DMS153 (cell line): ENCODE data around the gene PSRC1.

Experiments
- DNase-seq: peaks from one replicate; lab custom pipeline; 2025; lab: John Stamatoyannopoulos, UW

PSRC1 gene

DNA sequence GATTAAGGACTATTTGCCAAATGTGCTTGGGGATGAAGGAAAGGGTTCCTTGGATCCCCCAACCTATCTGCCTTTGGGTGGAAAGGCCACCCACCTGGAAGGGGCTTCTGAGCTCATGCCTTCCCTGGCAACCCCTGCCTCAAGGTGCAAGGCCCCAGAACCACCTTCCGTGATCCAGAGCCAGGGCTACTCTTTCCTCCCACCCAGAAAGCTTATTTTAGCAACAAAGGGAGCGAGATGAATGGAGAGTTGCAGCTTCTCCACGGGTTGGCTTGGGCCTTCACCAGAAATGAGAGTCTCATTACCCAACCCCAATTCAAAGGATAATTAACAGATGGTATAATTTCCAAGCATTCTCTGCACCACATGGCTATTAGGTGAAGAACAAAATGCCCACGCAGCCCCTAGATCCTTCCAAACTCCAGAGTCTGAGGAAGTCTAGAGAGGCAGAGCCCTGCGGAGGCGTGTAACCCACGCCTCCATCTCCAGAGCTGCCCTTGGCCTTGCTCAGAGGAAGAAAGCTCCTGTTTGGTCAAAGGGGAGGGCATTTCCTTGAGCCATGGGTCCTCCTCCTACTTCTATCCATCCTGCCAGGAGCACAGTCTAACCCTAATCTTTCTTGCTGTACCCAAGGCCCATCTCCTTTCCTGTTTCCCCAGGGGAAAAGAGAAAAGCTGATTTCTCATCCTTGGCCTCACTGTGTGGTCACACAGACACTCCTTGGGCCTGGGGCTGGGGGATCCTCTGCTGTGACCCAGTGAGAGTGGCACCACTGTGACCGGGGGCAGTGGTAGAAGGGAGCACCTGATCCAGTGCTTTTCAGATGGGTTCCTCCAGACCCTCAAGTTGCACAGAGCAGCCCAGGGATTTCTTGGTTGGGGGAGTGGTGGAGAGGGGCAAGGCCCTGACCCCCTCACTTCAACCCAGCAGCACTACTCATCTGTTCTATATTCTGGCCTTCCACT is 35.3 kb downstream of the PSRC1 start:
- DNase-seq: no peak

DNA sequence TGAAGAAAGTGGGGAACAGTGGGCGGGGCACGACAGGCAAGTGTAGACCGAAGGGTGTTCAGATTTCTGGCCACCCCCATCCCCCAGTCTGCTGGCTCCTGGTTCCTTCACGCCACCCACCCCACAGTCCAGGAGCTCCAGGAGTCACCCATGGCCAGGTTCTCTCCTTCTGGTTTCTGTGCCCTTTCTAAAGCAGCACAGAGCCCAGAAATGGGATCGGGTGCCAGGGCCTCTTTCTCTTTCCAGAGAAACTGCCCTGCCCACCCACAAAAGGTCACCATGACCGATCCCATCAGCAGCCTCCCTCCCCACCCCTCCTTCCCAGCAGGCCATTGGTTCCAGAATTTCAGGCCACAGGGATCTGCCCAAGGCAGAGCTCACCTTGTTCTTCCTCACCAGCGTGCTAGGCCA is 36.8 kb downstream of the PSRC1 start:
- DNase-seq: no peak

DNA sequence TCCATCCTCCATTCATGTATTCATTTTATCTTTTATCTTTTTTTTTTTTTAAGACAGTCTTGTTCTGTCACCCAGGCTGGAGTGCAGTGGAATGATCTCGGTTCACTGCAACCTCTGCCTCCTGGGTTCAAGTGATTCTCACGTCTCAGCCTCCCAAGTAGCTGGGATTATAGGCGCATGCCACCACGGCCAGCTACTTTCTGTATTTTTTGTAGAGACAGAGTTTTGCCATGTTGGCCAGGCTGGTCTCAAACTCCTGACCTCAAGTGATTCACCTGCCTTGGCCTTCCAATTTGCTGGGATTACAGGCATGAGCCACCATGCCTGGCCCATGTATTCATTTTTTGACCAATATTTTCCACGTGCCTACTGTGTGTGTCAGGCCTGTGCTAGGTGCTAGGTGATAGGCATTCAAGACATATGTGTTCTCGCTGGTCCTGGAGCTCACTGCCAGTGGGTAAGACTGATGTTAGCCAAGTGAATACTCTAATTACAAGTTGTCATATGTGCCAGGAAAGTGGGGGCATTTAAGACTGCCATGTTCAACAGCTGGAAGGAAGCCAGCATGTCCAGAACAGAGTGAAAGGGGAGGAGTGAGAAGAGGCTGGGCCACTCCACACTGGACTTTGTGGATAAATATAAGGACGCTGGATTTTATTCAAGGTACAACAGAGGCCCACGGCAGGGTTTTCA is 38.9 kb downstream of the PSRC1 start:
- DNase-seq: no peak

DNA sequence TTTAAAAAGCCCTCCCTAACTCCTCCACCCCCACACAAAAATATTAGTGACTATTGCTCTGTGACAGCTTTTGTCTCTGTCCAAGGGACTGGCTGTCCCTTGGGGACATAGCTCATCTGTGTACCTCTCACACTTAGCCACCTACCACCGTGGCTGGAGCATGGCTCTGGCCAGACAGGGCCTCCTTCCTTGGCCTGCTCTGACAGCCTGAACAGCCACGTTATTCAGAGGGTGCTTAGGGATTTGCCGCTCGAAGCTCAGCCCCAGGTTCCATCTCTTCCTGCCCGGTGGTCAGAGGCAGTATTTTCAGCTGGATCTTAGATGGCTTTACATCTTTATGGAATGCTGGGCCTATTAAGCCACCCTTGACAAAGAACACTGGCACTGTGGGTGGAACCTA is 39.7 kb downstream of the PSRC1 start:
- no peak for DNase-seq

DNA sequence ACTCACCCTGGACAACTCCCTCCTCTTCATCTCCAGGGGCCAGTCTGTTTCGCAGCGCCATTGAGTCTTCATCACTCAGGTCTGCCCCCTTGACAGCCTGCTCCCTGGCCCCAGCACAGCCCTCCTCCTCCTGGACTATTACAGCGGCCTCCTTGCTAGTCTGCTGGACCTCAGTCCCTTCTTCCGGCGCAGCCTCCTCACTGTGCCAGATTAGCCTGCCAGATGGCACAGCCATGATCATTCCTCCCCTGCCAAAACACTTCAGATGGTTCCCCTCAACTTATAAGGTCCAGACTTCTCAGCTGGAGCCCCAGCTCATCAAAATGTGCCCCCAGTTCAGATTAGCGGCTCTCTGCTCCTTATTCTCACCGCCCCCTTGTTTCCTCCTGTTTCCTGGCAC is 40.6 kb downstream of the PSRC1 start:
- no peak for DNase-seq

DNA sequence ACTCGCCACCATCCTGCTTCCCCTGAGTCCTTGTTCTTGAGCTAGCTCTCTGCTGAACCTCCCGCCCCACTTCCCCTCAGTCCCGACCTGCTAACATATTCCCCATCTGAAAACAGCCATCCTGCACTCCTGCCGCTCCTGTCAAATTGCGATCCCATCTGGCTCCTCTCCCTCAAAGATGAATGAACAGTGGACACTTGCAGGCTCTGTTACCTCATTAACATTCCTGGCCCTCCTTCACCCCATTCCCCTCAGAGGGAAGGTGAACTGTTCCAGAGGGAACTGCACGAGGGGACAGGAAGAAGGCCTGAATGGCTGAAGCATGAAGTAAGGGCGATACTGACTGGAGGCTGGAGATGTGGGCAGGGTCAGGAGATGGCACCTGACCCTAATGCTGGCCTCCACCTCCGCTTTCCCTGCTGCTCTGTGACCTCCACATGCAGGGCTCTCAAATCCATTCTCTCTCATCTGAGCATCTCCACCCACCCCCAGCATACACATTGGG is 41.1 kb downstream of the PSRC1 start:
- DNase-seq: no peak

DNA sequence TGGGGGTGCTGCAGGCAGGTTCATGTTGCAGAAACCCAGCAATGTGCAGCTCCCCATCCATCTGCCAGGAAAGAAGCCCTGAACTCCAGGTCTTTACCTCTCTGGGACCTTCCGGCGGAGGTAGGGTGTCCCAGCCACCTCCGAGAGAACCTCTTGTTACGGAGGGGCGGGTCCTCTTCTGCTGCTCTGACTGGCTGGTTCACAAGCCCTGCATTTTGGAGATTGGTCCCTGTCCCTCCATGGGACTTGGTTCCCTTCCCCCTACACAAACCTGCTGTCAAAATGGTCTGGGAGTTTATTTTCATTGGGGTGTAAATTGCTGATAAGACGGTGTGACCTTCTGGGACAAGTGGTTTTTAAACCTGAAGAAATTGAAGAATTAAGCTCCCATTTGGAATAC is 41.6 kb downstream of the PSRC1 start:
- no peak for DNase-seq

DNA sequence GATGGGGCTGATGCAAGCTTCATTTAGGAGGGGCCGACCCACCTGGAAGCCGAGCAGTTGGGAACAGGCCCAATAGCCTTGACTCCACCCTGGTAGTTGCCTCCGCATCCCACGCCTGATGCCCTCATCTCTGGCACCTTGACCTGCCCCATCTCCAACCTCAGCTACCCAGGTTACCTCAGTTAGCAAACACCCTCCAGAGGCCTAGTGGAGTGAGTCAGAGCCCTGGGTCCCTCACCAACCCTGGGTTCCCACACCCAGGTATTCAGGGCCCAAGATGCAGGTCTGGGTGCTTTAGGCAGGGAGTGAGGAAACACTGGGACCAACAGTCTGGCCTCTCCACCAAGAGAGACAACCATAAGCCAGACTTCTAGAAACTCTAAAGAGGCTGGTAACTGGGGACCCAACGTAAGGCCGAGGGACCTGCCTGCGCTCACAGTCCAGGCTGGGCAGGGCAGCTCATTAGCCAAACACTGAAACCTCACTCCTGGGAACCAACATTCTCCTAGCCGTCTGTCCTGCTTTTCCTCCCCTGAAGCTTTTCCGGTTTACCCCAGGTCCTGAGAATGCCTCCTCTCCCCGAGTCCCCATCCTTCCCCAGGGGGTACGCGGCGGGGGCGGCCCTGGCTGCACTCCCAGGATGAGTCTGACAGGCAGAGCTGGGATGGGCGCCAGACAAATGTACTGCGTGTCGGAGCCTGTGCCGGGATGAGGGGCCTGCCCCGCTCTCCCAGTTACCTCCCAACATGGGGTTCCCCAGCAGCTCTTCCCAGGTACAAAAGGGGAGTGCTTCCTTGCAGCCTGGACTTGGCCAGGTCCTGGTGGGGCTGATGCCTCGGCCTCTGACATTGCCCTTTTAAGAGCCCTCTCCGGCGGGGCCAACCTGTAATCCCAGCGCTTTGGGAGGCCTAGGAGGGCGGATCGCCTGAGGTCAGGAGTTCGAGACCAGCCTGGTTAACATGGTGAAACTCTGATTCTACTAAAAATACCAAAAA is 42.5 kb downstream of the PSRC1 start:
- DNase-seq: no peak

DNA sequence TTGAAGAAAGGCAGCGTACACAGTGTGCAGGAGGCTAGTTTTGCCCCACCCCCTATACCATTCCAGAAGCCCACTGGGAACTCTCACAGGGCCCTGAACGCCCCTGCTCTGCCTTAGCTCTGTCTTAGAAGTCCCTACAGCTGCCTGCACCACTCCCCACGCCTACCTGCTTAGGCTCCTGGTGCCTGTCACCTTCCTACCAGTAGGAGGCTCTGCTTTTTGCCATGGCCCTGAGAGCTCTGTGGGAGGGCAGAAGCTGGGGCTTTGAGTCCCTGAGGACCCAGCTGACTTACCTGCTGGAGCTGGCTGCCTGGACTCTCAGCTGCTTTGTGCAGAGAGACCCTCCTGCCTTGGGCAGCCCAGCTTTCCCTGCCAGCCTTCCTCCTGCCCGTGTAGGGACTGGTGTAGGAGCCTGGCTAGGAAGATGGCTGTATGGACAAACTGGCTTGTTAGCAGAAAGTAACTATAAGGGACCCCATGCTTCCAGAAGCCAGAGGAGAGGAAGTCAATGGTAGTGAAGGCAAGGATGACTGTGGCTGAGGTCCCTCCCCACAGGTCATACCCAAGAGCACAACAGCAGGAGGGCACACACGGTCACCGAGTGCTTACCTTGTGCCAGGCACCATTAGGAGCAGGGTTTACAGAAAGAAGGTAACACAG is 43.4 kb downstream of the PSRC1 start:
- no peak for DNase-seq

DNA sequence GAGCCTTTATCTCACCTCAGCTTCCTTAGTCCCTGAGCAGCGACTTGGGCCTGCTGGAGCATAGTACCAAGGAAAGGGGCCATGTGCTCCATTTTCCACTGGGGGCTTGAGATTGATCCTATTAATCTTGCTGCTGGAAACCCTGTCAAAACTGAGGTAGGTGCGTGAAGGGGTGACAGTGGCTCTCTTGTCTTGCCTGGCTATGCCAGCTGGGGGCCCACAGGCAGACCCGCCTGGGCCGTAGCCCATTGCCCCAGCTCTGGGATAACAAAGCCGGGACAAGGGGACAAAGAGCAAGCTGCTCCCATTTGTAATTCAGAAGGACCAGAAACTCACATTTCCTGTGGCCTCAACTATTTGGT is 43.9 kb downstream of the PSRC1 start:
- DNase-seq: no peak

DNA sequence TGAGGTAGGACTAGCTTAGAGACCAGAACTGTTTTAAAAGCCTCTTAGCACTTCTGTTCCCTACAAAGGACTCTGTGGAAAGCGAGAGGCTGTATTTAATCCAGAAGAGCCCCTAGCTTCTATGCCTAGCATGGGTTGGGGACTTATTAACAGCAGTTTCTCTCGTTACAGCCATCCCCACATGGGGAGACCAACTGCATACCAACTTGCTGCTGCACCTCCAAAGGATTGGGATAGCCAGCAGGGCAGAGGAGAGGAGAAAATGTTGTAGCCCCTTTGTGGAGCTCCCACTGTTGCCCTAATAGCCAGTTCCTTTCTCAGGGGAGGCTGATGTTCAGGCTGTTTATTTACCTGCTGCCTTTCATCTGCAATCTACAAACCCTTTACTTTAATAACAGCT is 44.6 kb downstream of the PSRC1 start:
- no peak for DNase-seq

DNA sequence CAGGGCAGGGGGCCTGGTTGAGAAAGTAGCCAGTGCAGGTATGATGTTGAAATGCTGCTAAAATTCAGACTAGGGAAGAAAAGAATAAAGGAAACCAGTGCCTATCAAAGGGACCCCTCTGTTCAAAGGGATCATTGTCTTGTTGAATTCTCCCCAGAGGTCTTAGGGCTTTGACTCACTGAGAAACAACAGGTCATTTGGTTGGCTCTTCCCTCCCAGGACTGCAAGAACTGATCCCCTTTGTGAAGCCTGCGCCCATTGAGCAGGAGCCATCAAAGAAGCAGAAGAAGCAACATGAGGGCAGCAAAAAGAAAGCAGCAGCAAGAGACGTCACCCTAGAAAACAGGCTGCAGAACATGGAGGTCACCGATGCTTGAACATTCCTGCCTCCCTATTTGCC is 45.4 kb downstream of the PSRC1 start:
- DNase-seq: no peak

DNA sequence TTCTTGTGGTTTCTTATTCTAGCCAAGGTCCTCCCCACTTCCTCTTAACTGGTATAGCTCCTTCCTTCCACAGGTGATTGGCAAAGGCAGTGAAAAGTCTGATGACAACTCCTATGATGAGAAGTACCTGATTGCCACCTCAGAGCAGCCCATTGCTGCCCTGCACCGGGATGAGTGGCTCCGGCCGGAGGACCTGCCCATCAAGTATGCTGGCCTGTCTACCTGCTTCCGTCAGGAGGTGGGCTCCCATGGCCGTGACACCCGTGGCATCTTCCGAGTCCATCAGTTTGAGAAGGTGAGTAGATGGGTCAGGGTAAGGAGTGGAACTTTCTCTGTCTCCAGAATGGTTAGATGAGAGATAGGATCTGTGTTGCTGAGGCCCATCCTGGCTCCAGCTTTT is 47.8 kb downstream of the PSRC1 start:
- DNase-seq: no peak

DNA sequence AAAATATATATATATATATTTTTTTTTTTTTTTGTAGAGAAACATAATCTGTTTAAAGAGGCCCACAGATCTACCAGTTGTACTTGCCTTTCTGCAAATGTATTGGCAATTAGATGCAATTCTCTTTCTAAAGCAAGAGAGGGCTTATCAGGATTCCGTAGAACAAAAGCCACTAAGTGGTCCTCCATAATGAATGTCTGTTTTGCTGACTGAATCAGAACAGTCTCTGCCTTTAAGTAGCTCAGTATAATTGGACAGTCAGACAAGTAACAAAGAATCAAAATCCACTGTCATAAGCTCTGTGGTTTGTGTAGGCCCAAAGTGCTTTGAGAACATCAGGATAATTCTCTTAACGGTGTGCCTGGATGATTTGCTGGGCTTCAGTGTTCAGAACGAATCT is 51.9 kb downstream of the PSRC1 start:
- no peak for DNase-seq
